CD4-positive, alpha-beta memory T cell (primary cell): ENCODE measurements around the gene ATP5F1A. TPM values are rescaled to one million over a fixed set of nuclear protein-coding genes. Genes with fewer than 3 reads are reported as not detected.
A peak's percentile ranks its signal among the peaks of the same experiment; 100 is the strongest.
"Not testable (repeated sequence)": the region's sequence is repeated elsewhere in the genome, so short reads cannot be mapped to it uniquely, and the experiment has no call there.

Source experiments
- CTCF ChIA-PET: fragments of 350-600 bp; sonication (Branson Sonifier 250); formaldehyde crosslinking; loops from one replicate; lab custom pipeline; 2021; ENCODE audit warnings: inconsistent platforms; ENCODE audit not compliant: partially characterized antibody; lab: Charles Lee
- POLR2A ChIA-PET: fragments of 350-600 bp; sonication (Branson Sonifier 250); formaldehyde crosslinking; loops from one replicate; lab custom pipeline; 2021; ENCODE audit not compliant: partially characterized antibody; lab: Charles Lee
- DNase-seq, 5 donors: peaks; one replicate each; pipeline versions ENCODE4 v3.0.0 to v3.0.0-alpha.2; 2020 to 2022; ENCODE audit warnings: mixed read lengths in 1 of 5
- H3K27ac ChIP-seq: one replicate; pipeline ENCODE4 v1.7.0; 2013; ENCODE audit warnings: low read depth, low read length
- H3K27me3 ChIP-seq: 2 replicates; pipeline ENCODE4 v1.7.0; 2013; ENCODE audit warnings: mild to moderate bottlenecking, low read length, moderate library complexity; ENCODE audit not compliant: insufficient read depth
- H3K36me3 ChIP-seq: 2 replicates; pipeline ENCODE4 v1.7.0; 2013; ENCODE audit warnings: mild to moderate bottlenecking, low read length, moderate library complexity; ENCODE audit not compliant: insufficient read depth
- H3K4me1 ChIP-seq: 2 replicates; pipeline ENCODE4 v1.7.0; 2013; ENCODE audit warnings: mild to moderate bottlenecking, low read length, moderate library complexity; ENCODE audit not compliant: insufficient read depth
- H3K4me3 ChIP-seq, 2 donors: one replicate each; pipeline ENCODE4 v1.7.0; 2013; ENCODE audit warnings: low read length in 2 of 2, mild to moderate bottlenecking in 1 of 2
- H3K9me3 ChIP-seq, 2 donors: one replicate each; pipeline ENCODE4 v1.7.0; 2013; ENCODE audit warnings: low read length in 2 of 2, control low read depth in 1 of 2; ENCODE audit not compliant: control insufficient read depth in 1 of 2
- H3K27ac Mint-ChIP-seq, 7 donors: one replicate each; pipeline ENCODE4 v1.8.0; 2020 to 2021; ENCODE audit warnings: mixed read lengths in 7 of 7, mild to moderate bottlenecking in 6 of 7, inconsistent platforms in 3 of 7, moderate library complexity in 3 of 7
- H3K27me3 Mint-ChIP-seq, 2 donors: one replicate each; pipeline ENCODE4 v1.8.0; 2020 to 2021; ENCODE audit warnings: mixed read lengths in 2 of 2
- H3K36me3 Mint-ChIP-seq, 2 donors: one replicate each; pipeline ENCODE4 v1.8.0; 2020 to 2021; ENCODE audit warnings: mixed read lengths in 2 of 2, inconsistent platforms in 1 of 2, mild to moderate bottlenecking in 1 of 2
- H3K4me1 Mint-ChIP-seq, 4 donors: one replicate each; pipeline ENCODE4 v1.8.0; 2020 to 2021; ENCODE audit warnings: mixed read lengths in 4 of 4, mild to moderate bottlenecking in 1 of 4
- H3K4me3 Mint-ChIP-seq, 8 donors: one replicate each; pipeline ENCODE4 v1.8.0; 2020 to 2021; ENCODE audit warnings: mixed read lengths in 8 of 8, mild to moderate bottlenecking in 7 of 8, moderate library complexity in 6 of 8, inconsistent platforms in 3 of 8
- H3K9me3 Mint-ChIP-seq, 8 donors: one replicate each; pipeline ENCODE4 v1.8.0; 2020 to 2021; ENCODE audit warnings: mixed read lengths in 8 of 8, mild to moderate bottlenecking in 5 of 8, inconsistent platforms in 3 of 8, moderate library complexity in 1 of 8
- intact Hi-C: fragments of 100-400 bp; cut with micrococcal nuclease; formaldehyde crosslinking; loops from one replicate; pipeline ENCODE4 v1.15.1; 2023
- polyA plus RNA-seq, 2 donors: library from polyadenylated mRNA; unstranded; fragments of 300-500 nt; fragmentation: Illumina TruSeq; gene quantifications; one replicate each; pipeline ENCODE4 v1.2.3, GENCODE V29; 2021
- total RNA-seq, 2 experiments: library from RNA; stranded (reverse); gene quantifications; one replicate each; pipeline ENCODE4 v1.2.3, GENCODE V29; 2021

The ATP5F1A gene
- total and polyA plus RNA-seq, 4 experiments from 2014 or later = 212 to 681 (median 334) TPM

GRCh38 chr18:46051731-46052461, 46.2 kb downstream of the ATP5F1A start:
- H3K4me3 ChIP-seq = no peak overlapping the region
- H3K36me3 ChIP-seq = no peaks in the 10 kb centered on the region
- Mint-ChIP-seq H3K27me3 (no peaks in the 10 kb centered on the region), H3K4me3 (no peak overlapping the region), H3K9me3 (peaks cover 0 to 1% (median 0%) of the 10 kb centered on the region in 8 donors), H3K4me1 (peaks cover 32 to 55% (median 42%) of the 10 kb centered on the region in 4 donors), H3K27ac (peak overlapping the region in 1 of 7 donors; percentile 38), H3K36me3 (no peaks in the 10 kb centered on the region)
- no peaks in the 10 kb centered on the region for H3K27me3 ChIP-seq
- H3K9me3 ChIP-seq = no peaks in the 10 kb centered on the region
- no peak for DNase-seq
- peaks cover 29% of the 10 kb centered on the region for H3K4me1 ChIP-seq
- intact Hi-C loops = no loop called here
- no peak overlapping the region for H3K27ac ChIP-seq
- ChIA-PET POLR2A (interaction anchor here (0.5 to 1.0 kb wide), 2 partner anchors 16 to 46 kb away, joined by 3 to 4 read pairs; partner anchors contain the start of gene ATP5F1A), CTCF (interaction anchor here (1.1 kb wide), 1 partner anchor 22 kb away, joined by 4 read pairs; no protein-coding TSS in a partner anchor)

GRCh38 chr18:46050268-46050667, 47.8 kb downstream of the ATP5F1A start:
- Mint-ChIP-seq H3K4me3 (no peak overlapping the region), H3K27ac (no peak overlapping the region), H3K36me3 (no peaks in the 10 kb centered on the region), H3K9me3 (peaks cover 0 to 1% (median 0%) of the 10 kb centered on the region in 8 donors), H3K27me3 (no peaks in the 10 kb centered on the region), H3K4me1 (peaks cover 24 to 52% (median 36%) of the 10 kb centered on the region in 4 donors)
- Histone ChIP-seq H3K27me3 (no peaks in the 10 kb centered on the region), H3K4me1 (peaks cover 21% of the 10 kb centered on the region), H3K9me3 (no peaks in the 10 kb centered on the region), H3K4me3 (no peak overlapping the region), H3K27ac (no peak overlapping the region), H3K36me3 (no peaks in the 10 kb centered on the region)
- DNase-seq = no peak
- ChIA-PET POLR2A (no interaction called here), CTCF (no interaction called here)
- intact Hi-C loops = no loop called here

GRCh38 chr18:46048641-46049040, 49.5 kb downstream of the ATP5F1A start:
- H3K4me1 Mint-ChIP-seq = peaks cover 19 to 39% (median 27%) of the 10 kb centered on the region in 4 donors
- H3K27me3 ChIP-seq = no peaks in the 10 kb centered on the region
- H3K27ac ChIP-seq = no peak overlapping the region
- H3K27me3 Mint-ChIP-seq = no peaks in the 10 kb centered on the region
- CTCF ChIA-PET = no interaction called here
- H3K36me3 ChIP-seq = no peaks in the 10 kb centered on the region
- POLR2A ChIA-PET = no interaction called here
- intact Hi-C loops = no loop called here
- no peak overlapping the region for H3K4me3 Mint-ChIP-seq
- no peak overlapping the region for H3K4me3 ChIP-seq
- H3K9me3 ChIP-seq = no peaks in the 10 kb centered on the region
- H3K9me3 Mint-ChIP-seq = no peaks in the 10 kb centered on the region
- peaks cover 9% of the 10 kb centered on the region for H3K4me1 ChIP-seq
- DNase-seq = no peak
- H3K27ac Mint-ChIP-seq = peak overlapping the region in 2 of 7 donors; percentile 9 to 68
- no peaks in the 10 kb centered on the region for H3K36me3 Mint-ChIP-seq

GRCh38 chr18:46047369-46047768, 50.7 kb downstream of the ATP5F1A start:
- peaks cover 22% of the 10 kb centered on the region for H3K4me1 ChIP-seq
- H3K27ac ChIP-seq, H3K9me3 ChIP-seq, POLR2A ChIA-PET, H3K4me3 ChIP-seq, H3K27me3 ChIP-seq, H3K27me3 Mint-ChIP-seq, DNase-seq, H3K27ac Mint-ChIP-seq, CTCF ChIA-PET, H3K9me3 Mint-ChIP-seq, H3K36me3 Mint-ChIP-seq, H3K36me3 ChIP-seq, H3K4me3 Mint-ChIP-seq, intact Hi-C loops: not testable (repeated sequence)
- H3K4me1 Mint-ChIP-seq = peaks cover 24 to 40% (median 29%) of the 10 kb centered on the region in 4 donors

GRCh38 chr18:46046688-46047087, 51.4 kb downstream of the ATP5F1A start:
- Histone ChIP-seq H3K4me1 (peaks cover 23% of the 10 kb centered on the region), H3K9me3 (no peaks in the 10 kb centered on the region), H3K27me3 (no peaks in the 10 kb centered on the region), H3K27ac (no peak overlapping the region), H3K36me3 (no peaks in the 10 kb centered on the region), H3K4me3 (no peak overlapping the region)
- DNase-seq = no peak
- ChIA-PET POLR2A (no interaction called here), CTCF (interaction anchor here (1.1 kb wide), 1 partner anchor 27 kb away, joined by 4 read pairs; no protein-coding TSS in a partner anchor)
- H3K9me3 Mint-ChIP-seq = no peaks in the 10 kb centered on the region
- no peak overlapping the region for H3K4me3 Mint-ChIP-seq
- peak overlapping the region in 3 of 7 donors; percentile 0 to 24 (median 10) for H3K27ac Mint-ChIP-seq
- intact Hi-C loops = no loop called here
- H3K27me3 Mint-ChIP-seq = no peaks in the 10 kb centered on the region
- H3K36me3 Mint-ChIP-seq = no peaks in the 10 kb centered on the region
- peaks cover 25 to 40% (median 29%) of the 10 kb centered on the region in 4 donors for H3K4me1 Mint-ChIP-seq

DNA sequence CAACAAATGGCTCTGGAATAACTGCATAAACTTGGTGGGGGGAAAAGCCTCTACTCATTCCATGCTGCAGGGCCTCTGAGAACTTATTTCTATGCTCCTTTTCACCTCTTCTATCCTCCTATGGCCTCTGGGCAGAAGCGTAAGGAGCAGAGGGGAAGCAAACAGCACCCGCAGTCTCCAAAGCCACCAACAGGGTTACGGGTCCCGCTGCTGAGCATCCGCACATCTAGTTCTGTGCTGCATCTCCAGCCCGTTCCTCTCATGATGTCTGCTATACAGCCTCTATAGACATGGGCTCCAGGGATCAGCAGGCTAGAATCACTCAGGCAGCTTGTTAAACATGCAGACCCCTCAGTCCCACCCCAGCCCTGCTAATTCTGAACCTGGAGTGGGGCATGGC, 52.0 kb downstream of the ATP5F1A start:
- POLR2A ChIA-PET = no interaction called here
- no peak for DNase-seq
- H3K36me3 ChIP-seq = no peaks in the 10 kb centered on the region
- no peaks in the 10 kb centered on the region for H3K9me3 ChIP-seq
- no peaks in the 10 kb centered on the region for H3K27me3 Mint-ChIP-seq
- no peak overlapping the region for H3K4me3 Mint-ChIP-seq
- intact Hi-C loops = no loop called here
- H3K27me3 ChIP-seq = no peaks in the 10 kb centered on the region
- H3K27ac Mint-ChIP-seq = peak overlapping the region in 2 of 7 donors; percentile 10 to 24
- H3K4me1 ChIP-seq = peaks cover 29% of the 10 kb centered on the region
- H3K9me3 Mint-ChIP-seq = no peaks in the 10 kb centered on the region
- no peaks in the 10 kb centered on the region for H3K36me3 Mint-ChIP-seq
- no peak overlapping the region for H3K27ac ChIP-seq
- peaks cover 27 to 40% (median 29%) of the 10 kb centered on the region in 4 donors for H3K4me1 Mint-ChIP-seq
- no peak overlapping the region for H3K4me3 ChIP-seq
- CTCF ChIA-PET = interaction anchor here (1.1 kb wide), 1 partner anchor 28 kb away, joined by 4 read pairs; no protein-coding TSS in a partner anchor

- H3K4me3 Mint-ChIP-seq = peak overlapping the region in 7 of 8 donors; percentile 51 to 85 (median 67)
- no peak overlapping the region for H3K4me3 ChIP-seq
- peaks cover 9 to 15% of the 10 kb centered on the region in 2 donors for H3K36me3 Mint-ChIP-seq
- H3K36me3 ChIP-seq = no peaks in the 10 kb centered on the region
- H3K4me1 Mint-ChIP-seq = peaks cover 40 to 55% (median 46%) of the 10 kb centered on the region in 4 donors
- peaks cover 46% of the 10 kb centered on the region for H3K4me1 ChIP-seq
- no peaks in the 10 kb centered on the region for H3K9me3 ChIP-seq
- no peak overlapping the region for H3K27ac ChIP-seq
- H3K27me3 ChIP-seq = no peaks in the 10 kb centered on the region
- CTCF ChIA-PET = interaction anchor here (1.4 kb wide), 2 partner anchors 9 to 60 kb away, joined by 3 read pairs; no protein-coding TSS in a partner anchor
- no peaks in the 10 kb centered on the region for H3K9me3 Mint-ChIP-seq
- intact Hi-C loops = loop anchor here (5.0 kb wide), 1 partner anchor 45 kb away; no protein-coding TSS in a partner anchor
- H3K27me3 Mint-ChIP-seq = no peaks in the 10 kb centered on the region
- POLR2A ChIA-PET = interaction anchor here (0.6 to 1.1 kb wide), 4 partner anchors 27 to 77 kb away, joined by 3 to 4 read pairs (median 3); no protein-coding TSS in a partner anchor
- peak overlapping the region; percentile 55 to 84 (median 74) for H3K27ac Mint-ChIP-seq
- DNase-seq = no peak
These were observed 55.4 kb downstream of the ATP5F1A start for GRCh38 chr18:46042571-46043123.
